ENCODE measurements around the gene DNAJB6.

Gene DNAJB6

DNA sequence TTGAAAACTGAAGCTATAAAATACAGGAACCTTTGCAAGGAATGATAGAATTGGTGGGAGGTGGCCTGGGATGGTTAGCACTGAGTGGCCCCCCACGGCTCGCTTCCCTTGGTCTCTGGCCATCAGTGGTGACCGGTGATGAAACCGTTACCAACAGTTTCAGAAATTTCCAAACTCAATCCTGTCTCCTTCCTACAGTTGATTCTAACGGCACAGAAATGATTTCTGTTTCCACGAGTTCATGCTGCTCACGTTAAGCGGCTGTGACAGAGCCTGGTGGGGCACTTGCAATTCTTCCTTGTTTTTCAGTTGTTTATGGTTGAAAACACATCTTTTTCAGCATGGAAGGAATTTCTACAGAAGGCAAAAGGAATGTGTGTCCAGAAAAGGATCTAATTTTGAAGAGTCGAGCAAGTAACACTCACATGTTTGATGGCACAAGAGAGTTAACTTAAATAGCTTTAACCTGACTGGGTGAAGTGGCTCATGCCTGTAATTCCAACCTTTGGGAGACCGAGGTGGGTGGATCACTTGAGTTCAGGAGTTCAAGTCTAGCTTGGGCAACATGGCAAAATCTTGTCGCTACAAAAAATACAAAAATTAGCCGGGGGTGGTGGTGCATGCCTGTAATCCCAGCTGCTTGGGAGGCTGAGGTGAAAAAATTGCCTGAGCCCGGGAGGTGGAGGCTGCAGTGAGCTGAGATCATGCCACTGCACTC, 100.1 kb downstream of the DNAJB6 start:
- TF ChIP-seq CREB1 (IDR thresholded peaks at IDR 0.05; ENCODE audit: low read depth), result no peak
- TF ChIP-seq, protein P1, sequence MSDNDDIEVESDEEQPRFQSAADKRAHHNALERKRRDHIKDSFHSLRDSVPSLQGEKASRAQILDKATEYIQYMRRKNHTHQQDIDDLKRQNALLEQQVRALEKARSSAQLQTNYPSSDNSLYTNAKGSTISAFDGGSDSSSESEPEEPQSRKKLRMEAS (IDR thresholded peaks at IDR 0.05), result no peak
- TF ChIP-seq, protein P2, sequence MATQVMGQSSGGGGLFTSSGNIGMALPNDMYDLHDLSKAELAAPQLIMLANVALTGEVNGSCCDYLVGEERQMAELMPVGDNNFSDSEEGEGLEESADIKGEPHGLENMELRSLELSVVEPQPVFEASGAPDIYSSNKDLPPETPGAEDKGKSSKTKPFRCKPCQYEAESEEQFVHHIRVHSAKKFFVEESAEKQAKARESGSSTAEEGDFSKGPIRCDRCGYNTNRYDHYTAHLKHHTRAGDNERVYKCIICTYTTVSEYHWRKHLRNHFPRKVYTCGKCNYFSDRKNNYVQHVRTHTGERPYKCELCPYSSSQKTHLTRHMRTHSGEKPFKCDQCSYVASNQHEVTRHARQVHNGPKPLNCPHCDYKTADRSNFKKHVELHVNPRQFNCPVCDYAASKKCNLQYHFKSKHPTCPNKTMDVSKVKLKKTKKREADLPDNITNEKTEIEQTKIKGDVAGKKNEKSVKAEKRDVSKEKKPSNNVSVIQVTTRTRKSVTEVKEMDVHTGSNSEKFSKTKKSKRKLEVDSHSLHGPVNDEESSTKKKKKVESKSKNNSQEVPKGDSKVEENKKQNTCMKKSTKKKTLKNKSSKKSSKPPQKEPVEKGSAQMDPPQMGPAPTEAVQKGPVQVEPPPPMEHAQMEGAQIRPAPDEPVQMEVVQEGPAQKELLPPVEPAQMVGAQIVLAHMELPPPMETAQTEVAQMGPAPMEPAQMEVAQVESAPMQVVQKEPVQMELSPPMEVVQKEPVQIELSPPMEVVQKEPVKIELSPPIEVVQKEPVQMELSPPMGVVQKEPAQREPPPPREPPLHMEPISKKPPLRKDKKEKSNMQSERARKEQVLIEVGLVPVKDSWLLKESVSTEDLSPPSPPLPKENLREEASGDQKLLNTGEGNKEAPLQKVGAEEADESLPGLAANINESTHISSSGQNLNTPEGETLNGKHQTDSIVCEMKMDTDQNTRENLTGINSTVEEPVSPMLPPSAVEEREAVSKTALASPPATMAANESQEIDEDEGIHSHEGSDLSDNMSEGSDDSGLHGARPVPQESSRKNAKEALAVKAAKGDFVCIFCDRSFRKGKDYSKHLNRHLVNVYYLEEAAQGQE (IDR thresholded peaks at IDR 0.05; ENCODE audit: low read depth), result no peak

DNA sequence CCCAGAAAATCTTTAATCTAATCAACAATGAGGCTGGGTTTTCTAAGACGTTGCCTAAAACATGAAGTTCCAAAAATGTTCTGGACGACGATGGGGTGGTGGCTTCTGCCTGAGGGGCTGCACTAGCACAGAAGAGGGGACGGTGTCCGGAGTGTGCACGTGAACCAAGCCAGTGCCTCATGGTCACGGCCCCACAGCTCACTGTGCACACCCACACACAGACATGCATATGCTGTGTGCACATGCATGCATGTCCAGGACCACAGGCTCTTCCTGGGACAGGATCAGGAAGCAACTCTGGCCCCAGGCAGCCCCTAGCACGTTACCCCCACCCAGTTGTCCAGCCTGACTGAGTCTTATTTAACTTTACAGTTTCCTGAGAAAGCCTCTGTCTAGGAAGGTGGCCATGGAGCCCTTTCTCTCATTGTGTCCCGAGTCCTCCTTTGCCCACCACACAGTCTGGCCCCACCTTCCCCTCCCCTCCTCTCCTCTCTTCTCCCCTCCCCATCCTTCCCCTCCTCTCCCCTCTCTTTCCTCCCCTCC, 100.8 kb downstream of the DNAJB6 start:
- no peak for TF ChIP-seq YY1 (IDR thresholded peaks at IDR 0.05; ENCODE audit: low read depth)
- no peak for TF ChIP-seq TCF12 (IDR thresholded peaks at IDR 0.05; ENCODE audit: low read depth)
- TF ChIP-seq TEAD4 (IDR thresholded peaks at IDR 0.05), result no peak
- no peak for TF ChIP-seq RAD21 (IDR thresholded peaks at IDR 0.05; ENCODE audit: low read depth)
- TF ChIP-seq ZBTB7A (IDR thresholded peaks at IDR 0.05; ENCODE audit: low read depth), result no peak
- TF ChIP-seq EP300 (IDR thresholded peaks at IDR 0.05; ENCODE audit: borderline replicate concordance), result no peak
- TF ChIP-seq, protein P2 (IDR thresholded peaks at IDR 0.05; ENCODE audit: low read depth), result no peak
- no peak for TF ChIP-seq TAF1 (IDR thresholded peaks at IDR 0.05; ENCODE audit: low read depth)
- TF ChIP-seq, protein P3, sequence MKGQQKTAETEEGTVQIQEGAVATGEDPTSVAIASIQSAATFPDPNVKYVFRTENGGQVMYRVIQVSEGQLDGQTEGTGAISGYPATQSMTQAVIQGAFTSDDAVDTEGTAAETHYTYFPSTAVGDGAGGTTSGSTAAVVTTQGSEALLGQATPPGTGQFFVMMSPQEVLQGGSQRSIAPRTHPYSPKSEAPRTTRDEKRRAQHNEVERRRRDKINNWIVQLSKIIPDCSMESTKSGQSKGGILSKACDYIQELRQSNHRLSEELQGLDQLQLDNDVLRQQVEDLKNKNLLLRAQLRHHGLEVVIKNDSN (IDR thresholded peaks at IDR 0.05), result no peak
- no peak for TF ChIP-seq EGR1 (IDR thresholded peaks at IDR 0.05)
- TF ChIP-seq CEBPB (IDR thresholded peaks at IDR 0.05), result no peak
- TF ChIP-seq, protein P1 (IDR thresholded peaks at IDR 0.05), result no peak
- no peak for TF ChIP-seq FOXM1 (IDR thresholded peaks at IDR 0.05; ENCODE audit: borderline replicate concordance, low read depth)

DNA sequence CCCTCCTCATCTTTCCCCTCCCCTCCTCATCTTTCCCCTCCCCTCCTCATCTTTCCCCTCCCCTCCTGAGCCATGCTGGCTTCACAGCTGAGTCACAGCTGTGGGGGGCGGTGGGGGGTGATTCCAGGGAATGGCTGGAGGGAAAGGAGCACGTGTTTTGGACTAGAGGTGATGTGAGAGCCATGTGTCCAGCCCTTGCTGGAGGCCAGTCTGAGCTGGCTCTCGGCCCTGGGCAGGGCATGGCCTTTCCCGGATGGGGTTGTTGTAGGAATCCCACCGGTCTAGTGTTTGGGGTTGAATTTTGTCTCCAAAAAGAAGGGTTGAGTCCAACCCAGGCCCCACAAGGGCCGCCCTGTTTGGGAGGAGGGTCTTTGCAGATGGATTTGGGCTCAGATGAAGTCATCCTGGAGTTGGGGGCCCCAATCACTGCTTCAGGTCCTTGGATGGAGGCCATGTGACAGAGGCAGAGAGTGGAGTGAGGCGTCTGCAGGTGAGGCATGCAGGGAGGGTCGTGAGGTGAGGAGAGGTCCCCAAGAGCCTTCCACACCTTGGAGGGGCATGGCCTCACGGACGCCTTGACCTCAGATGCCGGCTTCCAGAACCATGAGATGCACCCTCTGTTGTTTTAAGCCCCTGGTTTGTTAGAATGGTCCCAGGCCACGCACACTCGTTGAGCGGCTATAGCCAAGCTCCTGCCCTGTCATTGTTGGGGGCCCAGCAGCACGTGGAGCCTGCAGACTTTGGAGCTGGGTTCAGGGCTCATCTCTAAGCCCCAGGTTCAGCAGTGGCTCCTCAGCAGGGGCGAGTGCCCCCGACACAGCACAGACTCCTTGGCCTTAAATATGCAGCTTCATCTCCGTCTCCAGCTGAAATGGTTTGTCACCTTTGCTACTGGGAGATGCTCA, 101.6 kb downstream of the DNAJB6 start:
- TF ChIP-seq CEBPB (IDR thresholded peaks at IDR 0.05) (no peak), YY1 (IDR thresholded peaks at IDR 0.05; ENCODE audit: low read depth) (no peak), TEAD4 (IDR thresholded peaks at IDR 0.05) (no peak), TAF1 (IDR thresholded peaks at IDR 0.05; ENCODE audit: low read depth) (no peak), CREB1 (IDR thresholded peaks at IDR 0.05; ENCODE audit: low read depth) (no peak), FOXM1 (IDR thresholded peaks at IDR 0.05; ENCODE audit: borderline replicate concordance, low read depth) (no peak), TCF12 (IDR thresholded peaks at IDR 0.05; ENCODE audit: low read depth) (no peak), EP300 (IDR thresholded peaks at IDR 0.05; ENCODE audit: borderline replicate concordance) (no peak), EGR1 (IDR thresholded peaks at IDR 0.05) (no peak), ZBTB7A (IDR thresholded peaks at IDR 0.05; ENCODE audit: low read depth) (no peak), NFIC (IDR thresholded peaks at IDR 0.05) (no peak), RAD21 (IDR thresholded peaks at IDR 0.05; ENCODE audit: low read depth) (no peak)
- TF ChIP-seq, protein P1 (IDR thresholded peaks at IDR 0.05), result no peak
- TF ChIP-seq, protein P2 (IDR thresholded peaks at IDR 0.05; ENCODE audit: low read depth), result no peak
- TF ChIP-seq, protein P3 (IDR thresholded peaks at IDR 0.05), result no peak
